IPS DF 19.7 (cell line): Measurements from ENCODE around the gene DMXL1.
"Not testable (repeated sequence)": the region's sequence is repeated elsewhere in the genome, so short reads cannot be mapped to it uniquely, and the experiment has no call there.

Experiments used
- DNase-seq: peaks from one replicate; pipeline ENCODE4 v3.0.0-alpha.2; 2013; ENCODE audit warnings: low read depth, low spot score

The DMXL1 gene

DNA sequence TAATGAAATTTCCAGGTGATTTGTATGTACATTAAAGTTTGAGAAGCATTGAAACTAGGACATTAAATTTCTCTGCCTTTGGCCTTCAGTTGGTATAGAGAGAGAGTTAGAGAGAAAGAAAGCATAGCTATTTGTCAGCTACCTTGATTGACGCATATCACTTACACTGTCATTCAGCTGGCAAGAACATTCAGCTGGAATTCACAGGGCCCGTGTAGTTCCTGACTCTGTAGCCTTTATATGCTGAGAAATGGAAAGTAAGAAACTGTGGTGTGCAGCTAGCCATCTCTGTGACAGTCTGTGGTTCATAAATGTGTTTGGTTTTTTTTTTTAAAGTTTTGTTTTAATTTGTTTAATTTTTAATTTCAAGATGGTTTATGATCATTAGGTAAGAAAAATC, 58.9 kb downstream of the DMXL1 start:
- DNase-seq, result no peak

DNA sequence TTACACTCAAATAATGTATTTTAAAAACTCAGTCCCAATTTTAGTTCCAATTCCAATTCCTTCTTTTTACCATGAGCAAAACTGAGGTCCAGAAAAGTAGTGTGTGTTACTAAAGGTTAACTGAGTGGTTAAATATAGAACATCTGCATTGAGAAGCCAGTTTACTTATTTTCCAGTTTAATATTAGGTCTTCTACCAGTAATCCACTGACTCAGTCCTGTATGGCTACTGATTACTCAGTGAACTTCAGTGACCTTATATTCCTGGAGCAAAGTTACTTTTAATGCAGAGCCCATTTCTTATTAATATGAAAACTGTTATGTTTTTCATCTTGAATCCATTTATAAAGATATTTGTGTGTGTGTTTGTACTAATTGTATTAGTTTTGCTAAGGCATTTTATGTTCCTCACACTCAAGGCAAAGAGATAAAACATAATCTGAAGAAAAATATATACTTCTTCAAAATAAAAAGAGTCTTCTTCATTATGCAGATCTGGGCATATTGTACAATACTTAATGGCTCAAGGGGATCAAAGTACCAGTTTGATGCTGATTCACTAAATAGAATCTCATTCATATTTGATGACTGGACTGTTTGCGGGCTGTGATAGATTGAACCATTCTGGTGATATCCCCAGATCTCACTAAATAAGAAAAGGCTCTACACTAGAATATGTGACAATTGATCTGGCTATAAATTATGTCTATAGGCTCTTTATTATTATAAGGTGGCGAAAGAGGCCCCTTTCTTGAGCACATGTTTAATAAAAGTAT, 60.8 kb downstream of the DMXL1 start:
- DNase-seq, result no peak

DNA sequence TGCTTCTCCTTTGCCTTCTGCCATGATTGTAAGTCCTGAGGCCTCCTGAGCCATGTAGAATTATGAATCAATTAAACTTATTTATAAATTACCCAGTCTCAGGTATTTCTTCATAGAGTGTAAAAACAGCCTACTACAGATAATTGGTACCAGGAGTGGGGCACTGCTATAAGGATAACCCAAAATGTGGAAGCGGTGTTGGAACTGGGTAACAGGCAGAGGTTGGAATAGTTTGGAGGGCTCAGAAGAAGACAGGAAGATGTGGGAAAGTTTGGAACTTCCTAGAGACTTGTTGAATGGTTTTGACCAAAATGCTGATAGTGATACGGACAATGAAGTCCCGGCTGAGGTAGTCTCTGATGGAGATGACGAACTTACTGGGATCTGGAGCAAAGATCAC, 64.9 kb downstream of the DMXL1 start:
- DNase-seq, result not testable (repeated sequence)

DNA sequence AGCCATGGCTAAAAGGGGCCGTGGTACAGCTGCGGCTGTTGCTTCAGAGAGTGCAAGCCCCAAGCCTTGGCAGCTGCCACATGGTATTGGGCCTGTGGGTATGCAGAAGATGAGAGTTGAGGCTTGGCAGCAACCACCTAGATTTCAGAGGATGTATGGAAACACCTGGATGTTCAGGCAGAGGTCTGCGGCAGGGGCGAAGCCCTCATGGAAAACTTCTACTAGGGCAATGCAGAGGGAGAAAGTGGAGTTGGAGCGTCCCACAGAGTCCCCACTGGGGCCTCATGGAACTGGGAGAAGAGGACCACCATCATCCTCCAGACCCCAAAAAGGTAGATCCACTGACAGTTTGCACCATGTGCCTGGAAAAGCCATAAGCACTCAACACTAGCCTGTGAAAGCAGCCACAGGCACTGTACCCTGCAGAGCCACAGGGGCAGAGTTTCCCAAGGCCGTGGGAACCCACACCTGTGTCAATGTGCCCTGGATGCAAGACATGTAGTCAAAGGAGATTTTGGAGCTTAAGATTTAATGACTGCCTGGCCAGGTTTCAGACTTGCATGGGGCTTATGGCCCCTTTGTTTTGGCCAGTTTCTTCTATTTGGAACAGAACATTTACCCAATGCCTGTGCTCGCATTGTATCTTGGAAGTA, 65.9 kb downstream of the DMXL1 start:
- no peak for DNase-seq

DNA sequence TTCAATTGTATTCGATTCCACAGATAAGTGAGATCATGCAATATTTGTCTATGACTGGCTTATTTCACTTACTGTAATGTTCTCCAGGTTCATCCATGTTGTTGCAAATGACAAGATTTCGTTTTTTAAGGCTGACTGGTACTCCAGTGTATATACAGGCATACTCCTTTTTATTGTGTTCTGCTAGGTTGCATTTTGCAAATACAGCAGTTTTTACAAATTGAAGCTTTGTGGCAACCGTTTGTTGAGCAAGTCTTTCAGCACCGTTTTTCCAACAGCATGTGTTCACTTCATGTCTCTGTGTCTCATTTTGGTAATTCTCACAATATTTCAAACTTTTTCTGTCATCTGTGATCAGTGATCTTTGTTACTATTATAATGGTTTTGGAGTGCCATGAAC, 82.7 kb downstream of the DMXL1 start:
- DNase-seq, result no peak

DNA sequence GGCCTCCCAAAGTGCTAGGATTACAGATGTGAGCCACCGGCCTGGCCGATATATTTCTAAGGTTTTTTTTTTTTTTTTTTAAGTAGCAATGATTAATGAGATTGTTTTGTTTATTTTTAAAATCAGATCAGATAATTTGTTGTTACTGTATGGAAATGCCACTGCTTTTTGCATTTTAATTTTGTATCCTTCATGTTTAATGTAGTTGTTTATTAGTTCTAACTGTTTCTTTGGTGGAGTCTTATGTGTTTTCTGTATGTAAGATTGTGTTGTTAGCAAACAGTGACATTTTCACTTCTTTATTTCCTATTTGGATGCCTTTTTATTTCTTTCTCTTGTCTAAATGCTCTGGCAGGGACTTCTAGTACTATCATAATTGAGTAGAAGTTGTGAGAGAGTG, 87.3 kb downstream of the DMXL1 start:
- no peak for DNase-seq

DNA sequence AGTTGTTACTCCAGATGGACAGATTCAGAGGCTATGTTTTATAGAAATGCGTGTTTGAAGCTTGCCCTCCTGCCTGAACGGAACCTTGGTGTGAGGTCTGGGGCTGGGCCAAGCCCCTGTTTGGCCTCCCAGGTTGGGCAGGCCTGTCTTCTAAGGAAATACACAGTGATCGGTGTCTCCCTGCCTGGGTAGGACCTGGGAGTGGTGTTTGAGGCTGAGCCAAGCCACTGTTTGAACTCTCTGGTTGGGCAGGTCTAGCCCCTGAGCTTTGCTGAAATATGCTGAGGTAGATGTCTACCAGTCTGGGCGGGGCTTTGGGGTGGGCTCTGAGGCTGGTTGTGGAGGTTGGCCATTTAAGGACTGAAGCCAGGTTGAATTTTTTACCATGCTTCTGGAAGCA, 90.5 kb downstream of the DMXL1 start:
- DNase-seq, result no peak

DNA sequence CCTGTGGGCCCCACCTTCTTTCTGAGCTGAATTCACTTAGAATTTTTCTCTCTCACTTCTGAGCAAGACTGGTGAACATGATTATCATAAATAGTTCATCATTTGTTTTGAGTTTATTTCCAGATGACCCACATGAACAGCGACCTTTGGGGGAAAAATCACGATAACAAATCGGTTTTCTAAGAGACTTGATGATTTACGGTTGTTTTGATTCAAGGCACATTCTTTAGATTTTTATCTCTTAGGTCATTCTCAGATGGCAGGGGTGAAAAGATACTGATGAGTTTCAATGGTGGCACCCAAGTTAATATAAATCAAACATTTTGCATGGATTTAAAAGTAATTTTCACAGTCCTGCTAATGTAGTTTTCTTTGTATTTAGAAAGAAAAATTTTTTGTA, 95.1 kb downstream of the DMXL1 start:
- DNase-seq, result no peak

DNA sequence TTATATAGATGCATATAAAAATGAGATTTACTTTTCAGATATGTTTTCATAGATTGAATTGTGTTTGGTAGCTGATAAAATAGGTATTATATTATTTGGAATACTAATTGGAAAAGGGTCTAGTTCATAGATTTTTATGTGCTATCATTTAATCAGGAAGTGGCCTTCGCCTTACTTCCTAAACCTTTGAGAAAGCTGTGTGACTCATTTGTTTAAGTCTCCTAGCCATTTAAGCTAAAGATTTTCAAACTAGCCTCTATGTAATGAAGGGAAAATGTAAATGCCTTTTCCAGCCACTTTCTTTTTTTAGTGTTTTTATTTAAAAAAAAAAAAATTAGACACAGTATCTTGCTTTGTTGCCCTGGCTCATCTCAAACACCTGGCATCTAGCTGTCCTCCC, 97.5 kb downstream of the DMXL1 start:
- DNase-seq, result no peak

DNA sequence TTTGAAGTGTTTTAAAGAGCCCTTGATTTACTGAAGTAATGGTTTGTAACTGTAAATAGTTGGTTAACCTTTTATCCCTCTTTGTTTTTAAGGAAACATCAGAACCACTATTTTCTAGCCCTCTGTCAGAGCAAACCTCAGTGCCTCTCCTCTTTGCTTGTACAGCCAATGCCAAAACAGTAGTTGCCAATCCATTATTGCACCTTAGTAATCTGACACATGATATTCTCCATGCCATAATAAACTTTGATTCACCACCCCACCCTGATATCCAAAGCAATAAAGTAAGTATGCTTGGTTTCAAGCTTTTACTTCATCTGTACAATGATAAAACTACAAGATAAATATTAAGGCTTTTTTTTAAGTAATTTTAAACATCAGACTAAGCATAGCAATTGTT, 100.8 kb downstream of the DMXL1 start:
- no peak for DNase-seq

DNA sequence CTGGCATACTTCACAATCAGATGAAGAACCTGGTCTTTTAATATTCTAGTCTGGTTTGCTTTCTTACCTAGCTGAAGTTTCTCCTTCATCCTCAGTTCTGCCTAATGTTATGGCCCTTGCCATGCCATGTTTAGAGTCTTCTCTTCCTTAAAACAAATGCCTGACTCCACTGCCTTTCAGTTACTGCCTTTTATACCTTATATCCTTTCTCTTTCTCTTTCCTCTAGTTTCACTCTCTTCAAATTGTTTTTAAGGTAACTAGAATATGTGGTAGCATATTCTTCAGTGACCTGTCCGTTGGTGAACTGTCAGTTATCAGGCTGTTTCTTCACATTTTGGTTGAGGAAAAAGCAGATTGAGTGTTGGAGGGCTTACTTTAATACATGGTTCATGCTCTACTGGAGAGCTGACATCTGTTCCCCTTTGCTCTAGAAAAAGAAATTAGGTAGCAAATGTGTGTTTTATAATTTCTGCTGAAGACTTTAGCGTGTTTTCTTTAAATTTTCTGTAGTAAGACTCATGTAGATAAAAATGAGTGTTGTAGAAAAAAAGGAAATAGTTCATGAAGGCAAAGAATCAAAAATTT, 103.8 kb downstream of the DMXL1 start:
- DNase-seq, result no peak

DNA sequence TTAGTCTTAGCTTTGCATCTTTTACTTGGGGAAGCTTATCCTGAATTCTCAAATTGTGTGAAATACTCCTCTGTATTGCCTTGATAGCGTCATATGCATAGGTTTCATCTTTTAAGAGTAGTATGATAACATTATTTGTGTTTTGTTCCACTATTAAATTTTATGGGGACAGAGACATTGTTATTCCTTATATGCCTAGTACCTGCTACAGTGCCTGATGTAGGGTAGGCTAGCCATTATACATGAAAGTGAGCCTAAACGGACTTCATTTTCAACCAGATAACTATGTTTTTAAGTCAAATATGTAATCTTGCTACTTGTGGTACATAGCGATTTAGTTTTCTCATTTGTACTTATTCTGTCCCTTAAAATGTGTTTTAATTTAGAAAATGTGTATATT, 105.9 kb downstream of the DMXL1 start:
- DNase-seq, result no peak

DNA sequence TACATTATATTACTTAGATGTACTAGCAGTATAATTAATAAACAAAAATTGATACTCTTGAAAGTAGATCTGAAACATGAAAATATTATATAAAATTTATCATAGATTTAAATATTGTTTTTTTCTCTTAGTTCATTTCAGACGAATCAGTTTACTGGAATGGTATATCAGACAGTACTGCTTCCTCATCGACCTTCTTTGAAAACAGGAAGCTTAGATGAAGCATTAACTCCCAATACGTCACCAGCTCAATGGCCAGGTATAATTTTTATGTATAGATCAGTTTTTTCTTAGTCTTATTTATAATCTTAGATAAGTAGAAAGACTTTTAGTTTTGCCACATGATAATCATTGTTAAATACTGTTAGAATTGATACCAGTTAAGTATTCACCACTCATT, 106.3 kb downstream of the DMXL1 start:
- DNase-seq, result no peak

DNA sequence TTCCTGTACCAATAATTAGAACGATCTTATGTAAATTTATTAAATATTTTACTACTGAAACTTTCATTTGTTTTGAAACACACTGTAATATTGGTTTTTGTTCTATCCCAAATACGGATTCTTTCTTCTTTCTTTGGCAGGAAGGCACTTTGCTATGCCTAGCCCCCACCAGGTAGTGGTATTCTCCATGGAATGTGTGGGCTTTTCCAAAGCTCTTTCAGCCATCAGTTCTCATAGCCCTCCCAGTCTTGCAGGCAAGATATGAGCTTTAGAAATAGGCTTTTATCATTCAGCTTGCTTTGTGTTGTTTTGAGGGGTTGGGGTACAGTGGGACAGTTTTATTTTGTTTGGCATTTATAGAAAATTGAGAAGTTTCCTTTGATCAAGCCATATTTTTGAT, 107.5 kb downstream of the DMXL1 start:
- no peak for DNase-seq

DNA sequence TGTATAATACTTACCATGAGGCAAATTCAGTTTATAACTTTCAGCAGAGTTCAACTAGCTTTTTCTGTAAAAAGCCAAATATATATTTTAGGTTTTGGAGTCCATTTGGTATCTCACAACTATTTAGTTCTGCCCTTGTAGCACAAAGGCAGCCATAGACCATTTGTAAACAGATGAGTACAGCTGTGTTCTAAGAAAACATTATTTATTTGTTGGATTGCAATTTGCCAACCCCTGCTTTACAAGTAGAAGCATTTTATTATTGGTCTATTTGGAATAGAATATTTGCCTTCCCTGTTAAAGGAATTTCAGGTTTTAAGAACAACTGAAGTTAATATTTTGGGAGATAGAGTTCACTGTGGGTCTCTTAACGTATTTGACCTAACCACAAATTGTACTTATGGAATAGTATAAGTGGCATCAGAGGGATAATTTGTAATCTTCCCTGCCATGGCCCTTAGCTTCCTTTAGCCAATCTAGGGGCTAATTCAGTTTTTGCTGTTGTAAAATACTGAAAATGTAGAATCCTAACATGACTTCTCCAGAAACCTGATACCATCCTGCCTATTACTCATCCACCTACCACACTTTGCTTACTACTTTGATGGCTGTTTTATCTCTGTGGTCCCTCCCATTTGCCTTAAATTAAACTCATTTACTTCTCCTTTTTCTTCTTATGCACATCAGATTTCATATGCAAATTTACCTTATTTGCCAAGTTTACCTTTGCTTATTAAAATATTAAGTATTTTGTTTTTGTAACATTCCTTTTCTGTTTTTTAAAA, 109.2 kb downstream of the DMXL1 start:
- no peak for DNase-seq

DNA sequence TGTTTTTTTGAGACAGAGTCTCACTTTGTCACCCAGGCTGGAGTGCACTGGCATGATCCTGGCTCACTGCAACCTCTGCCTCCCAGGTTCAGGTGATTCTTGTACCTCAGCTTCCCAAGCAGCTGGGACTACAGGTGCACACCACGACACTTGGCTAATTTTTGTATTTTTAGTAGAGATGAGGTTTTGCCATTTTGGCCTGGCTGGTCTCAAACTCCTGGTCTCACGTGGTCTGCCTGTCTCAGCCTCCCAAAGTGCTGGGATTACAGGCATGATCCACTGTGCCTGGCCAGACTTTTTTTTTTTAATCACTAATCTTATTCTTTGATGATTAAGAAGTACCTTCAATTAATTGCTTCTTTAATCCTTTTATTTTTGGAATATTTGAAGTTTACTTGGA, 114.6 kb downstream of the DMXL1 start:
- DNase-seq, result not testable (repeated sequence)

DNA sequence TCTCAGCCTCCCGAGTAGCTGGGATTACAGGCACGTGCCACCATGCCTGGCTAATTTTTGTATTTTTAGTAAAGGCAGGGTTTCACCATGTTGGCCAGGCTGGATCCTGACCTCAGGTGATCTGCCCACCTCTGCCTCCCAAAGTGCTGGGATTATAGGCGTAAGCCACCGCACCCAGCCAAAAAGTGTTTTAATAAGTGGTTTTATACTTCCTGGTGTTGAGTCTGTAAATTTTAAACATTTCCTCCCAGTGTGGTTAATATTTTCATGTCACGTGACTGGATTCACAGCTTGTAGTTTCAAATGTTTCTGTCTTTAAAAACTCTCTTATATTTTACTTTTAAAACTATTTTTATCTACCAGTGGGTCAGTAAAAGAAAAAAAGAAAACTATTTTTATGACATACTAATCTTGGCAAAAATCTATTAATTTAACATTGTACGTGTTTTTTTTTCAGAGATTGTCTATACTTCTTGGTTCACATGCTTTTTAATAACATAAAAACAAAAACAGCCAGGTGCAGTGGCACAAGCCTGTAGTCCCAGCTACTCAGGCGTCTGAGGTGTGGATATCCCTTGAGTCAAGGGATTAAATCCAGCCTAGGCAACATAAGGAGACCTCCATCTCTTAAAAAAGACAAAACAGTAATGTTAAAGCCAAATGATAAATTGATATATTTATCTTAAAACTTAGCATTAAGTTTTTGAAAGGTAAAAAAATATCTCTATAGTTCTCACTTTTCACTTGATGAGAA, 117.1 kb downstream of the DMXL1 start:
- no peak for DNase-seq

DNA sequence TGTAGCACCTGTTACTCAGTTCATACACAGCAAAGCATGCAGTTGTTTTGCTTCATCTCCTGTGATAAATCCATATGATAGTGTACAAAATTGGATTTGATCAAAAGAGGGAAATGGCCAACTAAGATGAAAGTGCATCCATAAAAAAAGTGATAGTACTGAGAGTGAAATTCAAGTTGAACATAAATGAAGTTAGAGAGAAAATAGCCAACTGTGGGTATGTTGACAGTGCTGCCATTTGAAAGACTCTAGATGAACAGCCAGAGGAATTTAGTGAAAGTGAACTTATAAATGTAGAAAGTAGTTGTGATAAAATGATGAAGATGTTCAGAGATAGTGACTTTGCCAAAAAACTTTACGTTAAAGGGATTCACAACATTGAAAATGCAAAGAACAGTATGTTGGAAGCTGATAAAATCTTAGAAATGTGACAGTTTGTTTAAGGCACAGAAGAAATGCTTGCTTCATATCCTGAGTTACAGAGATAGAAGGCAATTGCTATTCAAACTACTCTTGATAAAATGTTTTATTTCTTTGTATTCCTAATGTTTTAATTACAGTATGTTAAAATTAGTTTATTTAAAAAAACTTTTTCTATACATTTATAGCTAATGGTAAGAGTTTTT, 119.7 kb downstream of the DMXL1 start:
- DNase-seq, result no peak

DNA sequence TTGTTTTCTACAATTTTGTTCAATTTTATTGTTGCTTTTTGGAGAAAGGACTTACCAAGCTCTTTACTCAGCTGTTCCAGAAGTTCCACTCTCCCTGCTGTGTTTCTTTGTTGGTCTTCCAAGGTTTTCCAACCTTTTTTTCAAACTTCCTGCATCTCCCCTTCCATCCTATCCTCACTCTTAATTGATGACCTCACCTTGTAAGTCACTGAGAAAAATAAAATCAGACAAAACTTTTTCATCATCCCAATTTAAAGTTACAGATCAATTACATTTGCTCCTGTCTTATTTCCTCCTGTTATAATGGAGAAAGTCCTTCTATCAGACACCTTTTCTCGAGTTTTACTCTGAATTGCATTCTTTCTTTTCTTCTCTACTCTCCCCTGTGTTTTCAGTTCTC, 121.1 kb downstream of the DMXL1 start:
- no peak for DNase-seq

DNA sequence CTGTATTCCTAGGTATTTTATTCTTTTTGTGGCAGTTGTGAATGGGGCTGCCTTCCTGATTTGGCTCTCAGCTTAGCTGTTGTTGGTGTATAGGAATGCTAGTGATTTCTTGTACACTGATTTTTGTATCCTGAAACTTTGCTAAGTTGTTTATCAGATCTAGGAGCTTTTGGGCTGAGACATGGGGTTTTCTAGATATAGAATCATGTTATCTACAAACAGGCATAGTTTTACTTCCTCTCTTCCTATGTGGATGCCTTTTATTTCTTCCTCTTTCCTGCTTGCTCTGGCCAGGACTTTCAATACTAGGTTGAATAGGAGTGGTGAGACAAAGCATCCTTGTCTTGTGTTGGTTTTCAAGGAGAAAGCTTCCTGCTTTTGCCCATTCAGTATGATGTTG, 129.9 kb downstream of the DMXL1 start:
- no peak for DNase-seq

DNA sequence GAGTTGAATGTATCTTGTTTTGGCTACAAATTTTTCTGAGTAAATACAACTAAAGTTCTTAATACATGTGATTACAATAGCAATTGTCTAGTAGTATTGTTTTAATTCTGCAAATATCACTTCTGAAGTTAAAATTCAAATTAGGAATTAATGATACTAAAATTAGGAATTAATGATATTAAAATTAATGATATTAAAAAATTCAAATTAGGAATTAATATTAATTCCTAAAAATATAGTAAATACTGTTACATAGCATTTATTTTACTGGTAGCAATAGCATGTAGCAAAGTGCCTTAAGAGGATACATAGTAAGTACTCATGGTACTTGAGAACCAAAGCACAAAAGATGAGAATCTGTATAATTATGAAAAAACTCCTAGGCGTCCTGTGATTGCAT, 136.2 kb downstream of the DMXL1 start:
- no peak for DNase-seq
